Measurements from ENCODE around the gene UGT1A1.

- TF ChIP-seq GABPA (IDR thresholded peaks at IDR 0.05 in 1 of 2, conservative IDR thresholded peaks at IDR 0.05 in 1 of 2) (no peak), RAD21 (IDR thresholded peaks at IDR 0.05) (no peak), CTCF (IDR thresholded peaks at IDR 0.05; ENCODE audit: low read depth, low read length, missing input control) (no peak)
- TF ChIP-seq, protein P1, sequence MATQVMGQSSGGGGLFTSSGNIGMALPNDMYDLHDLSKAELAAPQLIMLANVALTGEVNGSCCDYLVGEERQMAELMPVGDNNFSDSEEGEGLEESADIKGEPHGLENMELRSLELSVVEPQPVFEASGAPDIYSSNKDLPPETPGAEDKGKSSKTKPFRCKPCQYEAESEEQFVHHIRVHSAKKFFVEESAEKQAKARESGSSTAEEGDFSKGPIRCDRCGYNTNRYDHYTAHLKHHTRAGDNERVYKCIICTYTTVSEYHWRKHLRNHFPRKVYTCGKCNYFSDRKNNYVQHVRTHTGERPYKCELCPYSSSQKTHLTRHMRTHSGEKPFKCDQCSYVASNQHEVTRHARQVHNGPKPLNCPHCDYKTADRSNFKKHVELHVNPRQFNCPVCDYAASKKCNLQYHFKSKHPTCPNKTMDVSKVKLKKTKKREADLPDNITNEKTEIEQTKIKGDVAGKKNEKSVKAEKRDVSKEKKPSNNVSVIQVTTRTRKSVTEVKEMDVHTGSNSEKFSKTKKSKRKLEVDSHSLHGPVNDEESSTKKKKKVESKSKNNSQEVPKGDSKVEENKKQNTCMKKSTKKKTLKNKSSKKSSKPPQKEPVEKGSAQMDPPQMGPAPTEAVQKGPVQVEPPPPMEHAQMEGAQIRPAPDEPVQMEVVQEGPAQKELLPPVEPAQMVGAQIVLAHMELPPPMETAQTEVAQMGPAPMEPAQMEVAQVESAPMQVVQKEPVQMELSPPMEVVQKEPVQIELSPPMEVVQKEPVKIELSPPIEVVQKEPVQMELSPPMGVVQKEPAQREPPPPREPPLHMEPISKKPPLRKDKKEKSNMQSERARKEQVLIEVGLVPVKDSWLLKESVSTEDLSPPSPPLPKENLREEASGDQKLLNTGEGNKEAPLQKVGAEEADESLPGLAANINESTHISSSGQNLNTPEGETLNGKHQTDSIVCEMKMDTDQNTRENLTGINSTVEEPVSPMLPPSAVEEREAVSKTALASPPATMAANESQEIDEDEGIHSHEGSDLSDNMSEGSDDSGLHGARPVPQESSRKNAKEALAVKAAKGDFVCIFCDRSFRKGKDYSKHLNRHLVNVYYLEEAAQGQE (IDR thresholded peaks at IDR 0.05): no peak
These were observed 32.6 kb downstream of the UGT1A1 start for GRCh38 chr2:233792720-233793119.

All from liver (tissue), 3 donors.